ENCODE results near the gene PTPRM. TPM values are rescaled to one million over a fixed set of nuclear protein-coding genes. Genes with fewer than 3 reads are reported as not detected.

Gene PTPRM
- total and polyA plus RNA-seq, 2 of the 4 experiments (the other 2 are of a cell fraction) = 28.3 to 51.2 TPM

GRCh38 chr18:7600036-7600435 is 32.9 kb downstream of the PTPRM start:
- no peak overlapping the region for H3K56ac ChIP-seq (ENCODE audit: extremely low read depth, insufficient read depth, low read length)
- H3K79me1 ChIP-seq (ENCODE audit: low read depth in 1 of 2, low read length in 2 of 2) = peaks cover 38 to 55% of the 10 kb centered on the region in 2 experiments
- H3K4me2 ChIP-seq (ENCODE audit: low read depth, low read length) = no peak overlapping the region
- 0 out of 2 replicates have a peak overlapping the region, but pooled peaks have one; percentile 23 for H4K91ac ChIP-seq (ENCODE audit: insufficient read depth, low read depth, low read length)
- no peak overlapping the region for H3K23ac ChIP-seq (ENCODE audit: low read depth, low read length)
- no peak overlapping the region; the same call in 1 of the 2 replicates for H3K18ac ChIP-seq (ENCODE audit: low read depth, low read length)
- H3K27ac ChIP-seq (ENCODE audit: insufficient read depth, low read length) = no peak overlapping the region
- ATAC-seq (ENCODE audit: low read depth) (no peak), DNase-seq (no peak)
- H3K9me1 ChIP-seq (ENCODE audit: insufficient read depth, low read length) = peaks cover 20% of the 10 kb centered on the region; the same call in 1 of the 2 replicates
- no peak overlapping the region for H2BK20ac ChIP-seq (ENCODE audit: low read depth, low read length)
- in situ Hi-C loops (cut with MboI; ENCODE audit: low sequenced_read_pairs) (no loop called here), dilution Hi-C loops (cut with HindIII; ENCODE audit: low sequenced_read_pairs, unreplicated experiment) (no loop called here), intact Hi-C loops (cut with micrococcal nuclease) (no loop called here)
- H3K4me1 ChIP-seq (ENCODE audit: control insufficient read depth, insufficient read depth, low read length) = peaks cover 20% of the 10 kb centered on the region
- H4K20me1 ChIP-seq (ENCODE audit: insufficient read depth, low read length) = peaks cover 25% of the 10 kb centered on the region
- no peaks in the 10 kb centered on the region for H3K36me3 ChIP-seq (ENCODE audit: control insufficient read depth, insufficient read depth, low read length)
- H2BK15ac ChIP-seq (ENCODE audit: low read depth, low read length) = no peak overlapping the region
- 0 out of 2 replicates have a peak overlapping the region, but pooled peaks have one; percentile 10 for H3K14ac ChIP-seq (replicated peaks; ENCODE audit: low read depth, low read length)
- H4K5ac ChIP-seq (ENCODE audit: low read depth, low read length) = no peak overlapping the region; the same call in 1 of the 2 replicates
- 0 out of 2 replicates have a peak overlapping the region, but pooled peaks have one; percentile 19 for H2BK120ac ChIP-seq (ENCODE audit: low read depth, low read length)
- H2AFZ ChIP-seq (replicated peaks; ENCODE audit: low read length, poor library complexity) = no peak overlapping the region
- POLR2A ChIA-PET (ENCODE audit: unreplicated experiment) = no interaction called here
- TF ChIP-seq ELK1 (IDR thresholded peaks at IDR 0.05; ENCODE audit: borderline replicate concordance, low read depth, low read length) (no peak), BHLHE40 (IDR thresholded peaks at IDR 0.05; ENCODE audit: low read depth, low read length) (no peak), CTCF (conservative IDR thresholded peaks at IDR 0.05; ENCODE audit: low read depth, low read length) (no peak), MXI1 (IDR thresholded peaks at IDR 0.05; ENCODE audit: borderline replicate concordance, low read depth, low read length) (no peak), FOS (IDR thresholded peaks at IDR 0.05; ENCODE audit: low read depth, low read length) (no peak), RFX5 (IDR thresholded peaks at IDR 0.05; ENCODE audit: low read depth, low read length) (no peak), RCOR1 (IDR thresholded peaks at IDR 0.05; ENCODE audit: insufficient replicate concordance, low read length) (no peak), MAFK (IDR thresholded peaks at IDR 0.05; ENCODE audit: low read depth, low read length) (no peak), CHD1 (IDR thresholded peaks at IDR 0.05; ENCODE audit: low read depth, low read length) (no peak)
- no TSS peak for BruUV-seq (replicated peaks)
- no peaks in the 10 kb centered on the region for H3K9me3 ChIP-seq (ENCODE audit: control insufficient read depth, insufficient read depth, low read length)
- no peak overlapping the region for H3K4me3 ChIP-seq (ENCODE audit: insufficient read depth, low read depth, low read length)
- WGBS, 2 experiments (ENCODE audit: extremely low coverage in 2 of 2, insufficient read length in 1 of 2) = 78% methylated on average over 6 of the region's 6 CpGs; no CpG with 5 or more reads in 1 of the 2 experiments
- no peak overlapping the region for H2BK5ac ChIP-seq (ENCODE audit: low read depth, low read length, poor library complexity, severe bottlenecking)
- no peak overlapping the region for H3K9ac ChIP-seq (ENCODE audit: low read depth, low read length)
- H3K4ac ChIP-seq (ENCODE audit: low read depth, low read length) = peak overlapping the region; percentile 67; the same call in 1 of the 2 replicates
- CTCF ChIA-PET = interaction anchor here (1.2 to 1.3 kb wide), 2 partner anchors 15 to 33 kb away, joined by 4 to 5 read pairs; partner anchors contain the start of gene PTPRM
- no peak overlapping the region for H2AK9ac ChIP-seq (replicated peaks; ENCODE audit: low read depth, low read length, poor library complexity)
- H3K27me3 ChIP-seq (ENCODE audit: control insufficient read depth, insufficient read depth, low read length) = no peaks in the 10 kb centered on the region
- H4K8ac ChIP-seq (ENCODE audit: low read depth in 2 of 2, low read length in 2 of 2) = no peak overlapping the region
- no peak overlapping the region for H2AK5ac ChIP-seq (ENCODE audit: low read depth, low read length)
